SHP77 treated with DMSO at 0.1 percent for 48 hours (cell line): Measurements from ENCODE around the gene OR7A5.
"Not testable (repeated sequence)": the region's sequence is repeated elsewhere in the genome, so short reads cannot be mapped to it uniquely, and the experiment has no call there.

Experiments
- DNase-seq: peaks from one replicate; lab custom pipeline; 2025; lab: John Stamatoyannopoulos, UW

OR7A5 gene

DNA sequence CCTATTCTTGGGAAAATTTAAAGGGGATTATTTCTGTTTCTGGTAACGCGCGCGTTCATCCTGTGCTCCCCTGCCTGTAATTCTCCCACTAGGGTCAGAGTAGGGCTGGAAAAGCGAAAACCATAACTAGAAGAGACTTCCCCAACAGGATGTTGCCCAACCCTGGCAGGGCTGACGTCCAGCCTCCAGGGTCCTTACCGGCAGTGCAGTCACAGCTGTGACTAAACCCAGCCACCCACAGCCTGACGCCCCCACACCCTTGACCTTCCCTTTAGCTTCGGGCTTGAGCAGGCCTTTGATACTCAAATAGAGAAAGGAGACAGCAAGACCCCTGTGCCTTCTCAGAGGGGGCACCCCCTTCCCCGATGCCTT, 50.3 kb downstream of the OR7A5 start:
- not testable (repeated sequence) for DNase-seq

- not testable (repeated sequence) for DNase-seq
Observed at GRCh38 chr19:14783410-14783998, 51.5 kb downstream of the OR7A5 start.

- no peak for DNase-seq
Observed at GRCh38 chr19:14782626-14783409, 52.2 kb downstream of the OR7A5 start.

DNA sequence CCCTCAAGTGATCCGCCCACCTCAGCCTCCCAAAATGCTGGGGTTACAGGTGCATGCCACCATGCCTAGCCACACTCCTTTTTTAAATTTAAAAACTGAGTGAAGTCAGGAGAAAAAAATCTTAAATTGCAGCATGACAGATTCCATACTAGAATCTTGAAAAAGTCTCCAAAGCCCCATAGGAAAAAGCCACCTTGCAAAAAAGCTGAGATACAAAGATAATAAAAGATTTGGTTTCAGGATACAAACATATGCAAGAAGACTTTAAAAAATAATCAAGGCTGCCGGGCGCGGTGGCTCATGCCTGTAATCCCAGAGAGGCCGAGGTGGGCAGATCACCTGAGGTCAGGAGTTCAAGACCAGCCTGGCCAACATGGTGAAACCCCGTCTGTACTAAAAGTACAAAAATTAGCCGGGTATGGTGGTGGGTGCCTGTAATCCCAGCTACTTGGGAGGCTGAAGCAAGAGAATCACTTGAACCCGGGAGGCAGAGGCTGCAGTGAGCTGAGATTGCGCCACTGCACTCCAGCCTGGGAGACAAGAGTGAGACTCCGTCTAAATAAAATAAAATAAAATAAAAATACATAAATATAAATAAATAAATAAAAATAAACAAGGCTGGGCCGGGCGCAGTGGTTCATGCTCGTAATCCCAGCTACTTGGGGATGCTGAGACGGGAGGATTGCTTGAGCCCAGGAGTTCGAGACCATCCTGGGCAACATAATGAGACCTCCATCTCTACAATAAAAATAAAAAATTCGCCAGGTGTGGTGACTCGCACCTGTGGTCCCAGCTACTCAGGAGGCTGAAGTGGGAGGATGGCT, 53.1 kb downstream of the OR7A5 start:
- DNase-seq, result not testable (repeated sequence)

DNA sequence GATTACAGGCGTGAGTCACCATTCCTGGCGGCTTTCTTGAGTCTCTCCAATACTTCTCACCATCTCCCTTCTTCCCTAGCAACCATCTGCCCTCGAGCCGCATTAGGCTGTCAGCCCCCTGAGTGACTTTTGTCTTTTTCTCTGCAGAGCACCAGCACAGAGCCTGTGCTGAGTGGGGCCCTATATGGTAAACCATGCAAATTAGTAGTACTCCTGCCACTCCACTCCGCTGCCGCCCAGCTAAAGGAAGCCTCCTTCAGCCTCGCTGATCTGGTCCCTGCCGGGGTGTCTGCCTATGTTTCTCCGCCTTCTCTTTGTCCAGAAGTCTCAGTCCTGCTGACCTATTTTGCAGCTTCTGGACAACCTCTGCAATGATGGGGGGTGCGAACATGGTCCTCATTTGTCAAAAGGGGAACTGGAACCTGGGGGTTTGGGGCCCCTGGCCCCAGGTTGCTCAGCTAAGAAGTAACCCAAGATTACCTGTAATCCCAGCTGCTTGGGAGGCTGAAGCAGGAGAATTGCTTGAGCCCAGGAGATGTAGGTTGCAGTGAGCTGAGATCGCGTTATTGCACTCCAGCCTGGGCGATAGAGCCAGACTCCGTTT, 54.3 kb downstream of the OR7A5 start:
- not testable (repeated sequence) for DNase-seq

DNA sequence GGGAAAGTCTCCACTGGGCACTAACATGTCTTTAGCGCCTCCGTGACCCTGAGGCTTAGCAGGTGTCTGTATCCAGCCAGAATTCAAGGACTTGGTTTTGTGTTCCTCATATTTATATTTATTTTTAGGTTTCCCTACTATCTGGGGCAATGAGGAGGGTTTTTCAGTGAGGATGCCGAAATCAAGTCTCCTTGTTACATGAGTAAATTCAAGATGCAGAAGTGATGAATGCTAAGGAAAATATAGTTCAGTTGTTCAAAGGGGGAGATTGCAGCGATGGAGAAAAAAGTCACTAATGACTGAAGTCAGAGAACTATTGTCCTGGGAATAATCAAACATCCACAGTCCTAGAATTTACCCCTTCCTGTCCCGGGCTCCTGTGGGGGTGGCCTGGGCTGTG, 55.8 kb downstream of the OR7A5 start:
- no peak for DNase-seq

DNA sequence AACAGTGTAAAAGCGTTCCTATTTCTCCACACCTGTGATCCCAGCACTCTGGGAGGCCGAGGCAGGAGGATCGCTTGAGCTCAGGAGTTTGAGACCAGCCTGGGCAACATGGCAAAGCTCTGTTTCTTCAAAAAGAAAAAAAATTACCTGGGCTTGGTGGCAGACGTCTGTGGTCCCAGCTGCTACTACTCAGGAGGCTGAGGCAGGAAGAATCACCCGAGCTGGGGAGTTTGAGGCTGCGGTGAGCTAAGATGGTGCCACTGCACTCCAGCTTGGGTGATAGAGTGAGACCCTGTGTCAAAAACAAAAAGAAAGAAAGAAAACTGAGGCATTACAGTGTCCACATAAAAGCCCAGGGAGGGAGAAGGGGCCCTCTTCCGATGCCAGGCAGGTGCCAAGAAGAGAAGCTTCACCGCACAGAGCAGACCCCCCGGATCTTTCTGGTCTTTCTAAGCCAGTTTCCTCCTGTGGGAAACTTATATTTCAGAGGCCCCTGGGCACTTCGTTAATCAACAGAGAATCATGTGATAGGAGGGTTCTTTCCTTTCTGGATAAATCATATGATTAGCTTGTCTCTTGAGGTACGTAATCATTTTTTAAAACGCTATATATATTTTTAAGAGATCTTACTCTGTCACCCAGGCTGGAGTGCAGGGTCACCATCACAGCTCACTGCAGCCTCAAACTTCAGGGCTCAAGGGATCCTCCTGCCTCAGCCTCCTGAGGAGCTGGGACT, 56.7 kb downstream of the OR7A5 start, which contains the start of gene ADGRE2:
Gene ADGRE2, minus strand, starts transcription at position 451 of the 736 bp plus-strand sequence. CDS start 1,804 bp downstream, outside the sequence.
- DNase-seq, result not testable (repeated sequence)

GRCh38 chr19:14777645-14778044, 57.3 kb downstream of the OR7A5 start:
- DNase-seq, result not testable (repeated sequence)
